Trophoblast cell (in vitro differentiated cells and primary cell): ENCODE results near the gene ZNF397.

Experiments
- DNase-seq, 2 donors: peaks; one replicate each; pipeline ENCODE4 v3.0.0-alpha.2; 2016
- H2AFZ ChIP-seq: 2 replicates; pipeline ENCODE4 v1.6.1; 2013; ENCODE audit warnings: low read length, moderate library complexity, mild to moderate bottlenecking; ENCODE audit not compliant: insufficient read depth, poor library complexity
- H2AK5ac ChIP-seq: 2 replicates; pipeline ENCODE4 v1.6.1; 2013; ENCODE audit warnings: mild to moderate bottlenecking, low read length
- H2BK120ac ChIP-seq: 2 replicates; pipeline ENCODE4 v1.6.1; 2013; ENCODE audit warnings: low read length, mild to moderate bottlenecking, moderate library complexity; ENCODE audit not compliant: insufficient read depth, poor library complexity
- H2BK12ac ChIP-seq: 2 replicates; pipeline ENCODE4 v1.6.1; 2013; ENCODE audit warnings: mild to moderate bottlenecking, low read length, moderate library complexity
- H2BK5ac ChIP-seq: 2 replicates; pipeline ENCODE4 v1.6.1; 2013; ENCODE audit warnings: low read length, low read depth, moderate library complexity, mild to moderate bottlenecking; ENCODE audit not compliant: poor library complexity
- H3K14ac ChIP-seq: 2 replicates; pipeline ENCODE4 v1.6.1; 2013; ENCODE audit warnings: mild to moderate bottlenecking, low read length
- H3K18ac ChIP-seq: 2 replicates; pipeline ENCODE4 v1.6.1; 2013; ENCODE audit warnings: mild to moderate bottlenecking, low read length
- H3K23ac ChIP-seq: 2 replicates; pipeline ENCODE4 v1.6.1; 2013; ENCODE audit warnings: low read length
- H3K27ac ChIP-seq: 2 replicates; pipeline ENCODE4 v1.5.1; 2013; ENCODE audit warnings: low read depth, mild to moderate bottlenecking, inconsistent platforms, low read length, moderate library complexity
- H3K27me3 ChIP-seq: 2 replicates; pipeline ENCODE4 v1.6.1; 2013; ENCODE audit warnings: inconsistent platforms, mild to moderate bottlenecking, low read length, moderate library complexity; ENCODE audit not compliant: insufficient read depth
- H3K36me3 ChIP-seq, 2 experiments: 1 replicate in 1 of 2; 2 replicates in 1 of 2; pipeline ENCODE4 v1.6.1; 2013; ENCODE audit warnings: low read length in 2 of 2, mild to moderate bottlenecking in 2 of 2, moderate library complexity in 1 of 2; ENCODE audit not compliant: insufficient read depth in 2 of 2, control insufficient read depth in 1 of 2
- H3K4ac ChIP-seq: 2 replicates; pipeline ENCODE4 v1.6.1; 2013; ENCODE audit warnings: low read depth, mild to moderate bottlenecking, low read length, moderate library complexity
- H3K4me1 ChIP-seq, 2 experiments: 1 replicate in 1 of 2; 2 replicates in 1 of 2; pipeline ENCODE4 v1.6.1; 2013; ENCODE audit warnings: low read length in 2 of 2, mild to moderate bottlenecking in 2 of 2, moderate library complexity in 1 of 2; ENCODE audit not compliant: insufficient read depth in 2 of 2, control insufficient read depth in 1 of 2
- H3K4me2 ChIP-seq: 2 replicates; pipeline ENCODE4 v1.6.1; 2013; ENCODE audit warnings: inconsistent platforms, mild to moderate bottlenecking, low read length, moderate library complexity
- H3K4me3 ChIP-seq: 2 replicates; pipeline ENCODE4 v1.5.1; 2013; ENCODE audit warnings: mild to moderate bottlenecking, low read depth, low read length, inconsistent platforms
- H3K79me1 ChIP-seq: one replicate; pipeline ENCODE4 v1.6.1; 2013; ENCODE audit warnings: low read length
- H3K79me2 ChIP-seq: 2 replicates; pipeline ENCODE4 v1.6.1; 2013; ENCODE audit warnings: low read length, mild to moderate bottlenecking; ENCODE audit not compliant: control insufficient read depth, insufficient read depth, poor library complexity
- H3K9ac ChIP-seq: 2 replicates; pipeline ENCODE4 v1.6.1; 2013; ENCODE audit warnings: mild to moderate bottlenecking, low read length
- H3K9me3 ChIP-seq: 2 replicates; pipeline ENCODE4 v1.6.1; 2013; ENCODE audit warnings: low read depth, mild to moderate bottlenecking, control low read depth, inconsistent platforms, low read length; ENCODE audit not compliant: insufficient read depth
- H4K12ac ChIP-seq: 2 replicates; pipeline ENCODE4 v1.6.1; 2013; ENCODE audit warnings: low read depth, mild to moderate bottlenecking, low read length, moderate library complexity
- H4K8ac ChIP-seq: 2 replicates; pipeline ENCODE4 v1.6.1; 2013; ENCODE audit warnings: low read depth, mild to moderate bottlenecking, low read length, moderate library complexity
- H4K91ac ChIP-seq: one replicate; pipeline ENCODE4 v1.6.1; 2013; ENCODE audit warnings: low read depth, mild to moderate bottlenecking, low read length, moderate library complexity
- WGBS: extraction: QIAGEN DNeasy Blood & Tissue Kit; methylation state at CpG from one replicate; pipeline ENCODE4 v1.1.7; 2013; ENCODE audit warnings: missing lambda C conversion rate; ENCODE audit not compliant: insufficient read length, insufficient coverage; ENCODE audit errors: extremely low coverage; 5-methylcytosine and 5-hydroxymethylcytosine counted together

Gene ZNF397

DNA sequence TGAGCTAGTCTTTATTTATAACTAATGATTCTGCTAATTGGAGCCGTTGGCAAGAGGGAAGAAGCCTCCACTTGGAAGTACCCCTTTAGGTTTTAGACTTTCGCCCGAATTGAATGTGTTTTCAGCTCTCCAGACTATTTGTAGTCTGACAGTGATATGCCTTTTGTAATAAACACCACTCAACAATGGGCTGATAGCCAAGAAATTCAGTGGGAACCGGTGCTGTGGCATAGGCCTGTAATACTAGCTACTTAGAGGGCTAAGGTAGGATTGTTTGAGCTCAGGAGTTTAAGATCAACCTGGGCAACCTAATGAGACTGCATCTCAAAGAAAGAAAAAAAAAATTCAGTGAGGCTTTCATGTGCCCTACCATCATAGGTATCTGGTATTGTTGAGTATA, 62.8 kb downstream of the ZNF397 start:
- Histone ChIP-seq H3K27me3 (no peaks in the 10 kb centered on the region), H4K8ac (no peak overlapping the region), H3K79me1 (no peaks in the 10 kb centered on the region), H3K27ac (no peak overlapping the region), H4K12ac (no peak overlapping the region), H3K79me2 (no peaks in the 10 kb centered on the region), H2AFZ (no peak overlapping the region), H3K4me2 (no peak overlapping the region), H3K4me3 (no peak overlapping the region), H2BK12ac (no peak overlapping the region), H3K23ac (no peak overlapping the region), H3K9me3 (peaks cover 8% of the 10 kb centered on the region), H3K4me1 (no peaks in the 10 kb centered on the region), H2BK120ac (no peak overlapping the region), H2BK5ac (no peak overlapping the region), H3K18ac (no peak overlapping the region), H2AK5ac (no peak overlapping the region), H3K9ac (no peak overlapping the region), H3K14ac (no peak overlapping the region), H4K91ac (no peak overlapping the region), H3K36me3 (peaks cover 9 to 22% of the 10 kb centered on the region in 2 experiments), H3K4ac (no peak overlapping the region)
- WGBS: no CpG with 5 or more reads among the region's 4 CpGs
- no peak for DNase-seq

DNA sequence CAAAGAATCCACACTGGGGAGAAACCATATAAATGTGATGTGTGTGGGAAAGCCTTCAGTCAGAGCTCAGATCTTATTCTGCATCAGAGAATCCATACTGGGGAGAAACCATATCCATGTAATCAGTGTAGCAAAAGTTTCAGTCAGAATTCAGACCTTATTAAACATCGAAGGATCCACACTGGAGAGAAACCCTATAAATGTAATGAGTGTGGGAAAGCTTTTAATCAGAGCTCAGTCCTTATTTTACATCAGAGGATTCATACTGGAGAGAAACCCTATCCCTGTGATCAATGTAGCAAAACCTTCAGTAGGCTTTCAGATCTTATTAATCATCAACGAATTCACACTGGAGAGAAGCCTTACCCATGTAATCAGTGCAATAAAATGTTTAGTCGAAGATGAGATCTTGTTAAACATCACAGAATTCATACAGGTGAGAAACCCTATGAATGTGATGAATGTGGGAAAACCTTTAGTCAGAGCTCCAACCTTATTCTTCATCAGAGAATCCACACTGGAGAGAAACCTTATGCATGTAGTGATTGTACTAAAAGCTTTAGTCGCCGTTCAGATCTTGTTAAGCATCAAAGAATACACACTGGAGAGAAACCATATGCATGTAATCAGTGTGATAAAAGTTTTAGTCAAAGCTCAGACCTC, 65.9 kb downstream of the ZNF397 start:
- Histone ChIP-seq H3K27me3 (no peaks in the 10 kb centered on the region), H3K14ac (no peak overlapping the region), H3K36me3 (peaks cover 4 to 15% of the 10 kb centered on the region in 2 experiments), H4K12ac (no peak overlapping the region), H2BK5ac (no peak overlapping the region), H2AK5ac (no peak overlapping the region), H3K4me3 (no peak overlapping the region), H4K8ac (no peak overlapping the region), H2BK120ac (no peak overlapping the region), H3K27ac (no peak overlapping the region), H3K4ac (no peak overlapping the region), H3K18ac (no peak overlapping the region), H2AFZ (no peak overlapping the region), H3K4me1 (no peaks in the 10 kb centered on the region), H2BK12ac (no peak overlapping the region), H3K9me3 (peaks cover 8% of the 10 kb centered on the region), H4K91ac (no peak overlapping the region), H3K23ac (no peak overlapping the region), H3K79me1 (no peaks in the 10 kb centered on the region), H3K9ac (no peak overlapping the region), H3K4me2 (no peak overlapping the region), H3K79me2 (no peaks in the 10 kb centered on the region)
- WGBS: no CpG with 5 or more reads among the region's 5 CpGs
- DNase-seq: no peak
